GM12878 (cell line): ENCODE results near the gene TP63. TPM values are rescaled to one million over a fixed set of nuclear protein-coding genes. Genes with fewer than 3 reads are reported as not detected.

Experiments
- ATAC-seq: fragments of 200-7000 bp; cut with Tn5 transposase; 3 replicates; pipeline ENCODE4 v1.9.1; 2020; ENCODE audit warnings: mild to moderate bottlenecking, moderate library complexity
- BruUV-seq: library from RNA; stranded (reverse); fragments of 400-500 nt; replicated peaks from 2 replicates; lab custom pipeline; 2021; lab: Mats Ljungman, UMichigan
- CTCF ChIA-PET: fragments of 300-600 bp; sonication (Branson Sonifier 250); formaldehyde crosslinking; extraction: SDS; loops from one replicate; lab custom pipeline; 2021; ENCODE audit warnings: inconsistent platforms; lab: Yijun Ruan, JAX
- POLR2A ChIA-PET: fragments of 350-600 bp; formaldehyde crosslinking; extraction: SDS; loops from one replicate; lab custom pipeline; 2021; ENCODE audit warnings: inconsistent platforms; lab: Charles Lee
- RAD21 ChIA-PET: fragments of 300-600 bp; sonication (Branson Sonifier 250); formaldehyde crosslinking; loops from one replicate; lab custom pipeline; 2023; ENCODE audit warnings: antibody characterized with exemption; ENCODE audit not compliant: unreplicated experiment; lab: Charles Lee
- SMC1A ChIA-PET: fragments of 300-600 bp; sonication (Branson Sonifier 250); formaldehyde crosslinking; loops from one replicate; lab custom pipeline; 2023; ENCODE audit not compliant: unreplicated experiment, uncharacterized antibody; lab: Charles Lee
- DNase-seq: peaks from one replicate; pipeline ENCODE4 v3.0.0-alpha.2; 2011; ENCODE audit warnings: low read depth, low spot score
- FAIRE-seq: peaks from 3 replicates; lab custom pipeline; 2011; peaks lifted over from hg19 to GRCh38; lab: Jason Lieb, UNC
- H2AFZ ChIP-seq: 2 replicates; pipeline ENCODE4 v1.6.0; 2011; ENCODE audit warnings: low read depth, low read length, control low read depth; ENCODE audit not compliant: control insufficient read depth
- H3K27ac ChIP-seq: 2 replicates; pipeline ENCODE4 v1.5.1; 2011; ENCODE audit warnings: control low read depth; ENCODE audit not compliant: control insufficient read depth, insufficient read depth
- H3K27me3 ChIP-seq, 2 experiments: replicated peaks in 1 of 2; 2 replicates each; pipeline versions ENCODE4 v1.6.0 to v1.6.1; 2011; ENCODE audit warnings: low read length in 1 of 2; ENCODE audit not compliant: control insufficient read depth in 2 of 2, insufficient read depth in 2 of 2
- H3K36me3 ChIP-seq, 2 experiments: 2 replicates each; pipeline ENCODE4 v1.5.1; 2011; ENCODE audit warnings: low read length in 1 of 2; ENCODE audit not compliant: control insufficient read depth in 2 of 2, insufficient read depth in 2 of 2
- H3K4me1 ChIP-seq: 2 replicates; pipeline ENCODE4 v1.6.1; 2011; ENCODE audit warnings: mild to moderate bottlenecking, low read length, moderate library complexity, mixed read lengths; ENCODE audit not compliant: control insufficient read depth, insufficient read depth
- H3K4me2 ChIP-seq: 2 replicates; pipeline ENCODE4 v1.6.0; 2011; ENCODE audit warnings: control low read depth; ENCODE audit not compliant: control insufficient read depth, insufficient read depth
- H3K4me3 ChIP-seq: fragments of 200-600 bp; sonication (generic); 2 replicates; pipeline ENCODE4 v1.5.1; 2016
- H3K79me2 ChIP-seq: 2 replicates; pipeline ENCODE4 v1.6.0; 2011; ENCODE audit warnings: low read length; ENCODE audit not compliant: control insufficient read depth, insufficient read depth
- H3K9ac ChIP-seq: 2 replicates; pipeline ENCODE4 v1.8.0; 2011; ENCODE audit warnings: low read length, control low read depth, mixed read lengths; ENCODE audit not compliant: control insufficient read depth, insufficient read depth
- H3K9me3 ChIP-seq: replicated peaks from 3 replicates; pipeline ENCODE4 v1.5.1; 2011; ENCODE audit warnings: mild to moderate bottlenecking, low read length; ENCODE audit not compliant: control insufficient read depth, insufficient read depth
- H4K20me1 ChIP-seq: 2 replicates; pipeline ENCODE4 v1.6.0; 2011; ENCODE audit not compliant: control insufficient read depth, insufficient read depth
- BCL11A ChIP-seq: IDR thresholded peaks from 2 replicates; pipeline ENCODE4 v1.6.1; 2011; ENCODE audit warnings: low read depth, low read length
- CBX3 ChIP-seq: fragments of 200-600 bp; sonication (generic); IDR thresholded peaks from 2 replicates; pipeline ENCODE4 v1.6.1; 2016; ENCODE audit warnings: low read depth, borderline replicate concordance
- SMAD5 ChIP-seq: IDR thresholded peaks from 2 replicates; pipeline ENCODE4 v1.6.1; 2016; ENCODE audit warnings: antibody characterized with exemption, low read depth
- SPI1 ChIP-seq: IDR thresholded peaks from 2 replicates; pipeline ENCODE4 v1.6.1; 2011; ENCODE audit warnings: low read depth, mild to moderate bottlenecking, low read length, moderate library complexity, borderline replicate concordance; ENCODE audit not compliant: insufficient read depth
- WRNIP1 ChIP-seq: IDR thresholded peaks from 2 replicates; pipeline ENCODE4 v1.6.1; 2011; ENCODE audit warnings: low read depth, low read length, improper control_type of control experiment, borderline replicate concordance
- ZBED1 ChIP-seq: IDR thresholded peaks from 2 replicates; pipeline ENCODE4 v1.6.1; 2016; ENCODE audit warnings: borderline replicate concordance
- WGBS: methylation state at CpG from one replicate; pipeline ENCODE4 v1.1.6; 2016; ENCODE audit warnings: low lambda C conversion rate; ENCODE audit not compliant: insufficient replicate concordance, insufficient coverage; ENCODE audit errors: missing lambda C conversion rate; 5-methylcytosine and 5-hydroxymethylcytosine counted together
- in situ Hi-C: fragments of 300-500 bp; cut with MboI; formaldehyde crosslinking; loops from 9 replicates; pipeline ENCODE4 v1.14.3; 2018; ENCODE audit warnings: mixed read lengths
- intact Hi-C: fragments of 100-400 bp; cut with micrococcal nuclease; formaldehyde crosslinking; loops from one replicate; pipeline ENCODE4 v1.14.2; 2022; ENCODE audit not compliant: unreplicated experiment
- polyA plus RNA-seq, 11 experiments: library from polyadenylated mRNA; depleted of rRNA in 4 of 11; unstranded in 6 of 11; stranded (reverse) in 5 of 11; fragments of >200 nt; fragmentation: Nextera tagmentation in 4 of 11; fragmentation: Illumina TruSeq in 1 of 11; extraction: Ambion mirVana in 4 of 11; extraction: Trizol in 1 of 11; gene quantifications; 1 replicate in 1 of 11; 2 replicates in 10 of 11; pipeline versions ENCODE4 v1.2.1 to v1.2.3, GENCODE V29; 2011 to 2016; ENCODE audit warnings: inconsistent platforms in 2 of 11, missing spikeins in 2 of 11, low read depth in 1 of 11
- total RNA-seq, 4 experiments: library from RNA; depleted of rRNA in 3 of 4; stranded (reverse); fragments of >200 nt in 3 of 4; fragmentation: Illumina TruSeq in 1 of 4; extraction: Trizol in 1 of 4; gene quantifications; 2 replicates each; pipeline versions ENCODE4 v1.2.1 to v1.2.3, GENCODE V29; 2013 to 2021
- TF ChIP-seq, protein P1 (sequence below): fragments of 450-650 bp; formaldehyde crosslinking; IDR thresholded peaks from 2 replicates; pipeline ENCODE4 v1.4.0; 2020; ENCODE audit warnings: mild to moderate bottlenecking, moderate library complexity

TP63 gene
- total and polyA plus RNA-seq, 10 of the 15 experiments (the other 5 are each of a cell fraction or from before 2014, with no cell fraction given), result 1.4 to 10.8 (median 6.2) TPM

GRCh38 chr3:189899186-189899585 is 268.0 kb downstream of the TP63 start:
- BruUV-seq, result no TSS peak
- Histone ChIP-seq H3K9me3 (no peaks in the 10 kb centered on the region; the same call in 1 of the 3 replicates), H2AFZ (no peak overlapping the region), H3K4me1 (no peaks in the 10 kb centered on the region), H3K27me3 (no peaks in the 10 kb centered on the region), H3K36me3 (no peaks in the 10 kb centered on the region; a peak in 1 of 4 replicates), H4K20me1 (no peaks in the 10 kb centered on the region), H3K4me2 (no peak overlapping the region), H3K4me3 (no peak overlapping the region), H3K9ac (no peak overlapping the region), H3K27ac (no peak overlapping the region), H3K79me2 (no peaks in the 10 kb centered on the region)
- 81% methylated on average over 3 of the region's 3 CpGs for WGBS
- no peak for ATAC-seq
- intact Hi-C loops, result no loop called here
- ChIA-PET POLR2A (no interaction called here), RAD21 (no interaction called here), SMC1A (no interaction called here), CTCF (no interaction called here)
- TF ChIP-seq BCL11A (no peak), ZBED1 (no peak), WRNIP1 (no peak), CBX3 (no peak), SPI1 (no peak), SMAD5 (no peak)
- TF ChIP-seq, protein P1, sequence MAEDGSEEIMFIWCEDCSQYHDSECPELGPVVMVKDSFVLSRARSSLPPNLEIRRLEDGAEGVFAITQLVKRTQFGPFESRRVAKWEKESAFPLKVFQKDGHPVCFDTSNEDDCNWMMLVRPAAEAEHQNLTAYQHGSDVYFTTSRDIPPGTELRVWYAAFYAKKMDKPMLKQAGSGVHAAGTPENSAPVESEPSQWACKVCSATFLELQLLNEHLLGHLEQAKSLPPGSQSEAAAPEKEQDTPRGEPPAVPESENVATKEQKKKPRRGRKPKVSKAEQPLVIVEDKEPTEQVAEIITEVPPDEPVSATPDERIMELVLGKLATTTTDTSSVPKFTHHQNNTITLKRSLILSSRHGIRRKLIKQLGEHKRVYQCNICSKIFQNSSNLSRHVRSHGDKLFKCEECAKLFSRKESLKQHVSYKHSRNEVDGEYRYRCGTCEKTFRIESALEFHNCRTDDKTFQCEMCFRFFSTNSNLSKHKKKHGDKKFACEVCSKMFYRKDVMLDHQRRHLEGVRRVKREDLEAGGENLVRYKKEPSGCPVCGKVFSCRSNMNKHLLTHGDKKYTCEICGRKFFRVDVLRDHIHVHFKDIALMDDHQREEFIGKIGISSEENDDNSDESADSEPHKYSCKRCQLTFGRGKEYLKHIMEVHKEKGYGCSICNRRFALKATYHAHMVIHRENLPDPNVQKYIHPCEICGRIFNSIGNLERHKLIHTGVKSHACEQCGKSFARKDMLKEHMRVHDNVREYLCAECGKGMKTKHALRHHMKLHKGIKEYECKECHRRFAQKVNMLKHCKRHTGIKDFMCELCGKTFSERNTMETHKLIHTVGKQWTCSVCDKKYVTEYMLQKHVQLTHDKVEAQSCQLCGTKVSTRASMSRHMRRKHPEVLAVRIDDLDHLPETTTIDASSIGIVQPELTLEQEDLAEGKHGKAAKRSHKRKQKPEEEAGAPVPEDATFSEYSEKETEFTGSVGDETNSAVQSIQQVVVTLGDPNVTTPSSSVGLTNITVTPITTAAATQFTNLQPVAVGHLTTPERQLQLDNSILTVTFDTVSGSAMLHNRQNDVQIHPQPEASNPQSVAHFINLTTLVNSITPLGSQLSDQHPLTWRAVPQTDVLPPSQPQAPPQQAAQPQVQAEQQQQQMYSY (CRISPR knock-in tag), result no peak
- FAIRE-seq, result no peak
- in situ Hi-C loops, result no loop called here
- DNase-seq, result no peak
